ENCODE data around the gene SIVA1.

DNA sequence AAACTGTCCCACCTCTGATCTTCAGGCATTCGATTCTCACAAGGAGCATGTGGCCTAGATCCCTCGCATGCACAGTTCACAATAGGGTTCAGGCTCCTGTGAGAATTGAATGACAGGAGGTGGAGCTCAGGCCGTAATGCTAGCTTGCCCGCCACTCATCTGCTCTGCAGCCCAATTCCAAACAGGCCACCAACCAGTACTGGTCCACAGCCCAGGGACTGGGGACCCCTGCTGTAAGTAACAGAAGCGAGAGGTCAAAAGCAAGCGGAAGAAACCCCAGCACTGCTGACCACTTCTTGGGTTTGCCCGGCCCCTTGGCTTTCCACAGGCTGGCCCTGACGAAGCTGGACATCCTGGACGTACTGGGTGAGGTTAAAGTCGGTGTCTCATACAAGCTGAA lies 8.5 kb upstream of the SIVA1 start:
- TF ChIP-seq, protein P1, sequence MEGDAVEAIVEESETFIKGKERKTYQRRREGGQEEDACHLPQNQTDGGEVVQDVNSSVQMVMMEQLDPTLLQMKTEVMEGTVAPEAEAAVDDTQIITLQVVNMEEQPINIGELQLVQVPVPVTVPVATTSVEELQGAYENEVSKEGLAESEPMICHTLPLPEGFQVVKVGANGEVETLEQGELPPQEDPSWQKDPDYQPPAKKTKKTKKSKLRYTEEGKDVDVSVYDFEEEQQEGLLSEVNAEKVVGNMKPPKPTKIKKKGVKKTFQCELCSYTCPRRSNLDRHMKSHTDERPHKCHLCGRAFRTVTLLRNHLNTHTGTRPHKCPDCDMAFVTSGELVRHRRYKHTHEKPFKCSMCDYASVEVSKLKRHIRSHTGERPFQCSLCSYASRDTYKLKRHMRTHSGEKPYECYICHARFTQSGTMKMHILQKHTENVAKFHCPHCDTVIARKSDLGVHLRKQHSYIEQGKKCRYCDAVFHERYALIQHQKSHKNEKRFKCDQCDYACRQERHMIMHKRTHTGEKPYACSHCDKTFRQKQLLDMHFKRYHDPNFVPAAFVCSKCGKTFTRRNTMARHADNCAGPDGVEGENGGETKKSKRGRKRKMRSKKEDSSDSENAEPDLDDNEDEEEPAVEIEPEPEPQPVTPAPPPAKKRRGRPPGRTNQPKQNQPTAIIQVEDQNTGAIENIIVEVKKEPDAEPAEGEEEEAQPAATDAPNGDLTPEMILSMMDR (conservative IDR thresholded peaks at IDR 0.05; ENCODE audit: low read length) = no peak
- no peak for TF ChIP-seq EZH2phosphoT487 (IDR thresholded peaks at IDR 0.05; ENCODE audit: borderline replicate concordance)
